ENCODE data around the gene ZNF439. TPM values are rescaled to one million over a fixed set of nuclear protein-coding genes. Genes with fewer than 3 reads are reported as not detected.

The ZNF439 gene
- total and polyA plus RNA-seq, 2 of the 13 experiments (the other 11 are each of a cell fraction or from before 2014, with no cell fraction given): 2.9 to 4.9 TPM

GRCh38 chr19:11887611-11888531 lies 39.3 kb downstream of the ZNF439 start, which contains the start of gene ZNF69 (continued):
- TF ChIP-seq GATAD1 (CRISPR knock-in tag; IDR thresholded peaks at IDR 0.05) (peak; percentile 39; the same call in 1 of the 2 replicates), PLSCR1 (CRISPR knock-in tag; IDR thresholded peaks at IDR 0.05; ENCODE audit: borderline replicate concordance) (no peak), ZNF883 (CRISPR knock-in tag; IDR thresholded peaks at IDR 0.05; ENCODE audit: not compliant biosample characterization) (peak; percentile 96), NPAS2 (CRISPR knock-in tag; IDR thresholded peaks at IDR 0.05; ENCODE audit: borderline replicate concordance) (no peak), IKZF4 (CRISPR knock-in tag; IDR thresholded peaks at IDR 0.05; ENCODE audit: borderline replicate concordance, low read depth, not compliant biosample characterization) (peak; percentile 91), ZFP36L1 (CRISPR knock-in tag; IDR thresholded peaks at IDR 0.05) (peak; percentile 92), SKI (IDR thresholded peaks at IDR 0.05; ENCODE audit: partially characterized antibody) (peak; percentile 83), PITX1 (CRISPR knock-in tag; IDR thresholded peaks at IDR 0.05) (peak; percentile 32; the same call in 1 of the 2 replicates), AGO1 (IDR thresholded peaks at IDR 0.05; ENCODE audit: low read depth, low read length, poor library complexity, severe bottlenecking) (peak; percentile 59), ZNF747 (CRISPR knock-in tag; IDR thresholded peaks at IDR 0.05; ENCODE audit: borderline replicate concordance) (peak; percentile 87), ZNF672 (CRISPR knock-in tag; IDR thresholded peaks at IDR 0.05) (no peak), YEATS2 (CRISPR knock-in tag; IDR thresholded peaks at IDR 0.05; ENCODE audit: borderline replicate concordance) (no peak), ZNF543 (CRISPR knock-in tag; IDR thresholded peaks at IDR 0.05) (peak; percentile 76; the same call in 1 of the 2 replicates), ZNF333 (CRISPR knock-in tag; IDR thresholded peaks at IDR 0.05; ENCODE audit: borderline replicate concordance) (peak; percentile 91), ZNF432 (CRISPR knock-in tag; IDR thresholded peaks at IDR 0.05; ENCODE audit: borderline replicate concordance) (no peak), ZNF773 (CRISPR knock-in tag; IDR thresholded peaks at IDR 0.05; ENCODE audit: borderline replicate concordance) (no peak), PHF21A (CRISPR knock-in tag; IDR thresholded peaks at IDR 0.05) (peak; percentile 72), ZNF800 (CRISPR knock-in tag; IDR thresholded peaks at IDR 0.05) (peak; percentile 77), ARNTL (CRISPR knock-in tag; IDR thresholded peaks at IDR 0.05) (peak; percentile 53), ZFP41 (CRISPR knock-in tag; IDR thresholded peaks at IDR 0.05; ENCODE audit: borderline replicate concordance) (peak; percentile 67; the same call in 1 of the 2 replicates)
